CD14-positive monocyte (primary cell): Measurements from ENCODE around the gene BET1L. TPM values are rescaled to one million over a fixed set of nuclear protein-coding genes. Genes with fewer than 3 reads are reported as not detected.
A peak's percentile ranks its signal among the peaks of the same experiment; 100 is the strongest.
"Not testable (repeated sequence)": the region's sequence is repeated elsewhere in the genome, so short reads cannot be mapped to it uniquely, and the experiment has no call there.

ENCODE experiments used
- DNase-seq, 3 donors: peaks; one replicate each; pipeline ENCODE4 v3.0.0-alpha.2; 2011 to 2022
- H2AFZ ChIP-seq: 2 replicates; pipeline ENCODE4 v1.6.0; 2012; ENCODE audit warnings: mild to moderate bottlenecking, low read depth, low read length, inconsistent platforms; ENCODE audit not compliant: insufficient read depth, poor library complexity, severe bottlenecking
- H3K27ac ChIP-seq, 2 donors: 1 replicate in 1 of 2; 2 replicates in 1 of 2; pipeline ENCODE4 v1.5.1; 2012 to 2013; ENCODE audit warnings: low read length in 2 of 2, control low read depth in 1 of 2, inconsistent platforms in 1 of 2, low read depth in 1 of 2, mild to moderate bottlenecking in 1 of 2
- H3K27me3 ChIP-seq, 2 donors: one replicate each; pipeline versions ENCODE4 v1.6.0 to v1.6.1; 2011 to 2013; ENCODE audit warnings: low read length in 2 of 2; ENCODE audit not compliant: control insufficient read depth in 2 of 2, insufficient read depth in 2 of 2
- H3K36me3 ChIP-seq, 2 donors: replicated peaks in 1 of 2; 1 replicate in 1 of 2; 2 replicates in 1 of 2; pipeline versions ENCODE4 v1.5.1 to v1.6.1; 2012 to 2013; ENCODE audit warnings: low read length in 2 of 2, control low read depth in 1 of 2, inconsistent platforms in 1 of 2, mild to moderate bottlenecking in 1 of 2; ENCODE audit not compliant: insufficient read depth in 2 of 2, control insufficient read depth in 1 of 2
- H3K4me1 ChIP-seq, 2 donors: 1 replicate in 1 of 2; 2 replicates in 1 of 2; pipeline versions ENCODE4 v1.5.1 to v1.6.1; 2012 to 2013; ENCODE audit warnings: low read length in 2 of 2, control low read depth in 1 of 2, inconsistent platforms in 1 of 2, mild to moderate bottlenecking in 1 of 2, moderate library complexity in 1 of 2; ENCODE audit not compliant: insufficient read depth in 2 of 2, control insufficient read depth in 1 of 2
- H3K4me2 ChIP-seq: replicated peaks from 2 replicates; pipeline ENCODE3; 2012; ENCODE audit warnings: low read length, moderate library complexity, mild to moderate bottlenecking; ENCODE audit not compliant: poor library complexity, severe bottlenecking; ENCODE audit errors: extremely low read depth
- H3K4me3 ChIP-seq, 3 experiments: fragments of 200-600 bp in 1 of 3; sonication (generic) in 1 of 3; replicated peaks in 1 of 3; 1 replicate in 2 of 3; 2 replicates in 1 of 3; pipeline ENCODE4 v1.5.1; 2011 to 2013; ENCODE audit warnings: low read length in 3 of 3, mild to moderate bottlenecking in 3 of 3, control low read depth in 2 of 3, low read depth in 2 of 3, inconsistent platforms in 1 of 3, moderate library complexity in 1 of 3
- H3K79me2 ChIP-seq: 2 replicates; pipeline ENCODE4 v1.6.0; 2012; ENCODE audit warnings: mild to moderate bottlenecking, control low read depth, inconsistent platforms, low read length, moderate library complexity; ENCODE audit not compliant: insufficient read depth
- H3K9ac ChIP-seq: 2 replicates; pipeline ENCODE4 v1.6.0; 2017; ENCODE audit warnings: low read length, mild to moderate bottlenecking; ENCODE audit not compliant: insufficient read depth, poor library complexity, severe bottlenecking
- H3K9me3 ChIP-seq, 2 donors: replicated peaks in 1 of 2; 1 replicate in 1 of 2; 2 replicates in 1 of 2; pipeline versions ENCODE4 v1.5.1 to v1.6.1; 2012 to 2013; ENCODE audit warnings: low read length in 2 of 2, control low read depth in 1 of 2; ENCODE audit not compliant: control insufficient read depth in 1 of 2, insufficient read depth in 1 of 2
- H4K20me1 ChIP-seq: 2 replicates; pipeline ENCODE4 v1.6.0; 2012; ENCODE audit warnings: mild to moderate bottlenecking, low read length, control low read depth, moderate library complexity; ENCODE audit not compliant: insufficient read depth
- H3K27ac Mint-ChIP-seq, 7 donors: one replicate each; pipeline ENCODE4 v1.8.0; 2020; ENCODE audit warnings: mild to moderate bottlenecking in 7 of 7, mixed read lengths in 7 of 7, moderate library complexity in 6 of 7, inconsistent platforms in 2 of 7
- H3K27me3 Mint-ChIP-seq, 3 donors: one replicate each; pipeline ENCODE4 v1.8.0; 2021 to 2022; ENCODE audit warnings: low read depth in 3 of 3, mild to moderate bottlenecking in 3 of 3, mixed read lengths in 3 of 3, moderate library complexity in 3 of 3, inconsistent platforms in 1 of 3
- H3K36me3 Mint-ChIP-seq, 2 donors: one replicate each; pipeline ENCODE4 v1.8.0; 2020; ENCODE audit warnings: mixed read lengths in 2 of 2, inconsistent platforms in 1 of 2, mild to moderate bottlenecking in 1 of 2
- H3K4me1 Mint-ChIP-seq: one replicate; pipeline ENCODE4 v1.8.0; 2020; ENCODE audit warnings: mild to moderate bottlenecking, mixed read lengths
- H3K4me3 Mint-ChIP-seq, 2 donors: one replicate each; pipeline ENCODE4 v1.8.0; 2020; ENCODE audit warnings: mild to moderate bottlenecking in 2 of 2, mixed read lengths in 2 of 2, moderate library complexity in 1 of 2
- H3K9me3 Mint-ChIP-seq, 7 donors: one replicate each; pipeline ENCODE4 v1.8.0; 2020 to 2022; ENCODE audit warnings: mixed read lengths in 7 of 7, mild to moderate bottlenecking in 6 of 7, moderate library complexity in 6 of 7, inconsistent platforms in 2 of 7
- WGBS: methylation state at CpG from one replicate; pipeline ENCODE4 v1.1.5; 2013; ENCODE audit warnings: missing lambda C conversion rate; ENCODE audit not compliant: insufficient coverage; 5-methylcytosine and 5-hydroxymethylcytosine counted together
- intact Hi-C, 2 donors: fragments of 100-400 bp; cut with micrococcal nuclease; formaldehyde crosslinking; loops; one replicate each; pipeline versions ENCODE4 v1.15.0 to v1.15.1; 2023
- polyA plus RNA-seq, 3 donors: library from polyadenylated mRNA; depleted of rRNA in 1 of 3; unstranded in 2 of 3; stranded (reverse) in 1 of 3; fragments of 300-500 nt in 2 of 3; fragments of >200 nt in 1 of 3; fragmentation: Illumina TruSeq in 2 of 3; gene quantifications; 1 replicate in 2 of 3; 2 replicates in 1 of 3; pipeline ENCODE4 v1.2.3, GENCODE V29; 2012 to 2021
- TF ChIP-seq, protein P1 (sequence below): fragments of 200-600 bp; IDR thresholded peaks from one replicate; pipeline ENCODE4 v1.8.0; 2022; ENCODE audit warnings: antibody characterized with exemption, mild to moderate bottlenecking

The BET1L gene
- polyA plus RNA-seq, 3 donors, result 9.5 to 37.3 (median 29.3) TPM

DNA sequence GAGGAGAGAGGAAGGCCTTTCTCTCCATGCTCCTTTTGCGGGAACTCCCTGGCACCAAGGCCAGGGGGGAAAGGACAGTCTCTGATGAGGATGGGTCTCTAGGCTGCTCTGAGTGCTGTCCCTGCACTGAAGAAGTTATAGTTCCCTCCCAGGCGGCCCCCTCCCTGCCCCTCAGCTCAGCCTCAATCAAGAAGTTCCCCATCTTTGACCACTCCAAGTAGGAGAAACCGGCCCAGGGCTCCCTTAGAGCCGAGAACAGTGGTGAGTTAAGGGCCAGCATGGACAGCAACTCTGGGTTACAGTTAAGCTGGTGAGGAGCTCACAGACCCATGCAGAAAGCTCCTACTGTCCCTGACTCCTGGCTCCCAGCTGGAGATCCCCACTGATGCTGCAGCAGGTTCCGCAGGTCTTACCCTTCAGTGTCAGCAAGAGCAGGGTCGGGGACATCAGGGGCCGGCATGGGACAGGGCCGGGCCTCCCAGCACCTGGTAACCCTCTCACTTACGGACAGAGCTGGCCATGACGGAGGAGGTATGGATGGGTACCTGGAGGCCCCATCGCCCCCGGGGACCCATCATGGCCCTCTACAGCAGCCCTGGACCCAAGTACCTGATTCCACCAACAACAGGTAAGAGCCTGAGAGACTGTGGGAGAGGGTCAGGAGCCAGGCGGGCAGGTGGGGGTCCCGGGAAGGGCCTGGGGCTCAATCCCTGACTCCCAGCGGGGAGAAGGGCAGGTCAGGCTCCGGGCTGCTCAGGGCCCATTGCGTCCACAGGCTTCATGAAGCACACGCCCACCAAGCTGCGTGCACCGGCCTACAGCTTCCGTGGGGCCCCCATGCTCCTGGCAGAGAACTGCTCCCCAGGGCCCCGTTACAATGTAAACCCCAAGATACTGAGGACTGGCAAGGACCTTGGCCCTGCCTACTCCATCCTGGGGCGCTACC, 10.1 kb downstream of the BET1L start:
- Mint-ChIP-seq H3K27ac (no peak overlapping the region), H3K4me1 (peaks cover 12% of the 10 kb centered on the region), H3K36me3 (peaks cover 9 to 13% of the 10 kb centered on the region in 2 donors), H3K27me3 (peaks cover 4 to 9% (median 8%) of the 10 kb centered on the region in 3 donors), H3K4me3 (no peak overlapping the region), H3K9me3 (peaks cover 0 to 2% (median 0%) of the 10 kb centered on the region in 7 donors)
- WGBS, result 95% methylated on average over 14 of the region's 23 CpGs
- no peak for DNase-seq
- peaks cover 6% of the 10 kb centered on the region for H4K20me1 ChIP-seq
- TF ChIP-seq, protein P1, sequence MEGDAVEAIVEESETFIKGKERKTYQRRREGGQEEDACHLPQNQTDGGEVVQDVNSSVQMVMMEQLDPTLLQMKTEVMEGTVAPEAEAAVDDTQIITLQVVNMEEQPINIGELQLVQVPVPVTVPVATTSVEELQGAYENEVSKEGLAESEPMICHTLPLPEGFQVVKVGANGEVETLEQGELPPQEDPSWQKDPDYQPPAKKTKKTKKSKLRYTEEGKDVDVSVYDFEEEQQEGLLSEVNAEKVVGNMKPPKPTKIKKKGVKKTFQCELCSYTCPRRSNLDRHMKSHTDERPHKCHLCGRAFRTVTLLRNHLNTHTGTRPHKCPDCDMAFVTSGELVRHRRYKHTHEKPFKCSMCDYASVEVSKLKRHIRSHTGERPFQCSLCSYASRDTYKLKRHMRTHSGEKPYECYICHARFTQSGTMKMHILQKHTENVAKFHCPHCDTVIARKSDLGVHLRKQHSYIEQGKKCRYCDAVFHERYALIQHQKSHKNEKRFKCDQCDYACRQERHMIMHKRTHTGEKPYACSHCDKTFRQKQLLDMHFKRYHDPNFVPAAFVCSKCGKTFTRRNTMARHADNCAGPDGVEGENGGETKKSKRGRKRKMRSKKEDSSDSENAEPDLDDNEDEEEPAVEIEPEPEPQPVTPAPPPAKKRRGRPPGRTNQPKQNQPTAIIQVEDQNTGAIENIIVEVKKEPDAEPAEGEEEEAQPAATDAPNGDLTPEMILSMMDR, result no peak
- no peaks in the 10 kb centered on the region for H3K9me3 ChIP-seq
- no peak overlapping the region for H3K27ac ChIP-seq
- H3K79me2 ChIP-seq, result no peaks in the 10 kb centered on the region
- H3K4me2 ChIP-seq, result no peak overlapping the region
- H3K36me3 ChIP-seq, result no peaks in the 10 kb centered on the region
- no peak overlapping the region for H2AFZ ChIP-seq
- intact Hi-C loops, result no loop called here
- H3K4me1 ChIP-seq, result peaks cover 12% of the 10 kb centered on the region in 2 donors
- H3K27me3 ChIP-seq, result peaks cover 0 to 2% of the 10 kb centered on the region in 2 donors
- no peak overlapping the region for H3K9ac ChIP-seq
- no peak overlapping the region for H3K4me3 ChIP-seq

DNA sequence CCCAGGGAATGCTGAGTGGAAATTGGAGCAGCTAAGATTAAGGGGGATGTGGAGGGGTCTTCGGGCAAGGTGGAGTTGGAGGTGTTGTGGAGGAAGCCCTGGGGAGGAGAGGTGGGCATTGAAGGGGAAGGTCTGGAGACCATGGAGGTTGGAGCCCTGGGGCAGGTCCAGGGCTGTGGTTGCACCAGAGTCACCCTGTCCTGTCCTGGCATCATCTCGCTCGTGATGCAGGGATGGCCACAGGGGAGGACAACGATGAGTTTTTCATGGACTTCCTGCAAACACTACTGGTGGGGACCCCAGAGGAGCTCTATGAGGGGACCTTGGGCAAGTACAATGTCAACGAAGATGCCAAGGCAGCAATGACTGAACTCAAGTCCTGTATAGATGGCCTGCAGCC, 13.7 kb downstream of the BET1L start:
- H3K9ac ChIP-seq, H3K27me3 ChIP-seq, intact Hi-C loops, H3K4me1 Mint-ChIP-seq, H3K36me3 ChIP-seq, H2AFZ ChIP-seq, H3K27ac ChIP-seq, H4K20me1 ChIP-seq, H3K9me3 ChIP-seq, DNase-seq, H3K79me2 ChIP-seq, H3K27me3 Mint-ChIP-seq, H3K4me1 ChIP-seq, H3K9me3 Mint-ChIP-seq, H3K27ac Mint-ChIP-seq, H3K36me3 Mint-ChIP-seq, H3K4me3 ChIP-seq, H3K4me2 ChIP-seq: not testable (repeated sequence)
- WGBS, result 93% methylated on average over 2 of the region's 5 CpGs
- peak overlapping the region in 1 of 2 donors; percentile 28 for H3K4me3 Mint-ChIP-seq

DNA sequence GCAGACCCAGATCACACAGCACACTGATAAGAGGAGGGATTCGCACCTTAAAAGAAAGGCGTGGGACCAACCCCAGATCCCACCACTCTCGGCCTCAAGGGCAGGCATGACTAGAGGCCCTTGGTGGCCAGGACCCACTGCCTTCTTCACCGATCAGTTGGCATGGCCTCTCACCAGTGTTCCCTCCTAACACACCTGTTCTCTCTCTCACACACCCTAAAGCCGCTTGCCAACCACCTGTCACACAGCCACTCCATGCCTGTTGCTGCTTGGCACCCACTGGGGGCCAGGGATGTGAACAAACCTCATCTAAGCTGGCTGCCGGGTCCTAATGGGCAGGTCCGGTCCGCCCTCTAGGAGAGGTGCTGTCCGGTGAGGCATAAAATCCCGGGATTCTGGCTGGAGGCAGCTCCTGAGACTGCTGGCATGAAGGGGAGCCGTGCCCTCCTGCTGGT, 14.5 kb downstream of the BET1L start, which contains the start of gene SCGB1C1:
TSS of gene SCGB1C1 (plus strand) at position 405 of the 455 bp plus-strand sequence. CDS start at position 427, 22 bp downstream.
- H3K9me3 ChIP-seq, intact Hi-C loops, H3K4me2 ChIP-seq, H3K4me1 Mint-ChIP-seq, H3K27ac ChIP-seq, H3K36me3 ChIP-seq, DNase-seq, H4K20me1 ChIP-seq, H3K36me3 Mint-ChIP-seq, H3K79me2 ChIP-seq, H3K4me1 ChIP-seq, H3K27me3 Mint-ChIP-seq, H3K9me3 Mint-ChIP-seq, H3K27me3 ChIP-seq, H2AFZ ChIP-seq, H3K9ac ChIP-seq, H3K4me3 ChIP-seq: not testable (repeated sequence)
- Mint-ChIP-seq H3K27ac (peak within 1 kb of the TSS in 1 of 7 donors; percentile 30), H3K4me3 (peak within 1 kb of the TSS in 1 of 2 donors; percentile 28)
- WGBS, result no CpG with 5 or more reads among the region's 11 CpGs
